H9 (cell line): ENCODE measurements around the gene UBA1. TPM values are rescaled to one million over a fixed set of nuclear protein-coding genes. Genes with fewer than 3 reads are reported as not detected.

Source experiments
- DNase-seq: peaks from one replicate; pipeline ENCODE4 v3.0.0-alpha.2; 2017
- H2AFZ ChIP-seq: one replicate; pipeline ENCODE4 v1.6.1; 2013; ENCODE audit warnings: mild to moderate bottlenecking, low read length, control low read depth, moderate library complexity
- H2AK5ac ChIP-seq: 2 replicates; pipeline ENCODE4 v1.6.1; 2013; ENCODE audit warnings: low read length, control low read depth, mixed read lengths; ENCODE audit not compliant: insufficient read length
- H2BK120ac ChIP-seq: one replicate; pipeline ENCODE4 v1.6.1; 2013; ENCODE audit warnings: low read depth, mild to moderate bottlenecking, low read length, control low read depth, inconsistent platforms; ENCODE audit not compliant: poor library complexity, severe bottlenecking
- H2BK12ac ChIP-seq: 2 replicates; pipeline ENCODE4 v1.6.1; 2013; ENCODE audit warnings: low read length, control low read depth, mixed read lengths, low read depth; ENCODE audit not compliant: insufficient read length
- H2BK15ac ChIP-seq: 2 replicates; pipeline ENCODE4 v1.6.1; 2013; ENCODE audit warnings: low read depth, low read length, control low read depth
- H2BK20ac ChIP-seq: one replicate; pipeline ENCODE4 v1.6.1; 2013; ENCODE audit warnings: low read depth, mild to moderate bottlenecking, low read length, control low read depth, inconsistent platforms; ENCODE audit not compliant: poor library complexity, severe bottlenecking
- H2BK5ac ChIP-seq: 2 replicates; pipeline ENCODE4 v1.6.1; 2013; ENCODE audit warnings: low read length, control low read depth, mixed read lengths; ENCODE audit not compliant: insufficient read length
- H3K14ac ChIP-seq: 2 replicates; pipeline ENCODE4 v1.6.1; 2013; ENCODE audit warnings: low read length, control low read depth; ENCODE audit not compliant: insufficient read depth
- H3K18ac ChIP-seq: 2 replicates; pipeline ENCODE4 v1.6.1; 2013; ENCODE audit warnings: low read depth, mild to moderate bottlenecking, mixed read lengths, low read length, control low read depth; ENCODE audit not compliant: insufficient read length
- H3K23ac ChIP-seq: 2 replicates; pipeline ENCODE4 v1.6.1; 2013; ENCODE audit warnings: low read length, control low read depth, mixed read lengths, low read depth; ENCODE audit not compliant: insufficient read length
- H3K23me2 ChIP-seq: 2 replicates; pipeline ENCODE4 v1.6.1; 2013; ENCODE audit warnings: low read depth, mild to moderate bottlenecking, mixed read lengths, low read length, control low read depth; ENCODE audit not compliant: insufficient read length, poor library complexity, severe bottlenecking
- H3K27ac ChIP-seq: 2 replicates; pipeline ENCODE4 v1.5.1; 2013; ENCODE audit warnings: low read length, control low read depth, mixed read lengths, low read depth; ENCODE audit not compliant: insufficient read length
- H3K27me3 ChIP-seq: 2 replicates; pipeline ENCODE4 v1.6.1; 2013; ENCODE audit warnings: low read length, control low read depth, inconsistent platforms; ENCODE audit not compliant: insufficient read depth
- H3K4ac ChIP-seq: 2 replicates; pipeline ENCODE4 v1.6.1; 2013; ENCODE audit warnings: low read depth, mild to moderate bottlenecking, control low read depth, inconsistent platforms, low read length, moderate library complexity
- H3K4me1 ChIP-seq: 2 replicates; pipeline ENCODE4 v1.6.1; 2013; ENCODE audit warnings: low read length, control low read depth, inconsistent platforms; ENCODE audit not compliant: insufficient read depth
- H3K4me2 ChIP-seq: 2 replicates; pipeline ENCODE4 v1.6.1; 2013; ENCODE audit warnings: low read length, control low read depth, mixed read lengths; ENCODE audit not compliant: insufficient read length, insufficient read depth
- H3K56ac ChIP-seq: 2 replicates; pipeline ENCODE4 v1.6.1; 2013; ENCODE audit warnings: low read depth, mild to moderate bottlenecking, mixed read lengths, low read length, control low read depth; ENCODE audit not compliant: insufficient read length
- H3K79me1 ChIP-seq: 2 replicates; pipeline ENCODE4 v1.6.1; 2013; ENCODE audit warnings: low read depth, mild to moderate bottlenecking, moderate library complexity, low read length, control low read depth, inconsistent platforms; ENCODE audit not compliant: insufficient read depth, poor library complexity, severe bottlenecking
- H3K79me2 ChIP-seq: 2 replicates; pipeline ENCODE4 v1.6.1; 2013; ENCODE audit warnings: low read length, control low read depth, inconsistent platforms; ENCODE audit not compliant: insufficient read depth
- H3K9ac ChIP-seq: 2 replicates; pipeline ENCODE4 v1.6.1; 2013; ENCODE audit warnings: low read length, control low read depth, mixed read lengths; ENCODE audit not compliant: insufficient read length; ENCODE audit errors: extremely low read depth
- H3K9me3 ChIP-seq: one replicate; pipeline ENCODE4 v1.6.1; 2013; ENCODE audit warnings: low read depth, low read length, inconsistent platforms; ENCODE audit not compliant: control insufficient read depth
- H3T11ph ChIP-seq: one replicate; pipeline ENCODE4 v1.6.1; 2013; ENCODE audit warnings: mild to moderate bottlenecking, low read length, control low read depth, inconsistent platforms
- H4K20me1 ChIP-seq: one replicate; pipeline ENCODE4 v1.6.1; 2013; ENCODE audit not compliant: control insufficient read depth, insufficient read length, insufficient read depth
- H4K5ac ChIP-seq: 2 replicates; pipeline ENCODE4 v1.6.1; 2013; ENCODE audit warnings: low read depth, mild to moderate bottlenecking, mixed read lengths, low read length, control low read depth; ENCODE audit not compliant: insufficient read length
- H4K8ac ChIP-seq: replicated peaks from 2 replicates; pipeline ENCODE4 v1.6.1; 2013; ENCODE audit warnings: low read length, control low read depth, mixed read lengths, low read depth; ENCODE audit not compliant: insufficient read length
- H4K91ac ChIP-seq: 2 replicates; pipeline ENCODE4 v1.6.1; 2013; ENCODE audit warnings: low read depth, mild to moderate bottlenecking, moderate library complexity, mixed read lengths, low read length, control low read depth; ENCODE audit not compliant: insufficient read length
- H3K27ac Mint-ChIP-seq, 3 experiments: 2 replicates in 2 of 3; 3 replicates in 1 of 3; pipeline ENCODE4 v1.8.0; 2020 to 2021; ENCODE audit warnings: mixed read lengths in 3 of 3, mild to moderate bottlenecking in 1 of 3, moderate library complexity in 1 of 3
- H3K27me3 Mint-ChIP-seq: 2 replicates; pipeline ENCODE4 v1.8.0; 2021; ENCODE audit warnings: low read depth, mild to moderate bottlenecking, moderate library complexity, mixed read lengths
- H3K36me3 Mint-ChIP-seq, 3 experiments: 2 replicates in 2 of 3; 3 replicates in 1 of 3; pipeline ENCODE4 v1.8.0; 2020 to 2021; ENCODE audit warnings: low read depth in 3 of 3, mixed read lengths in 3 of 3; ENCODE audit not compliant: insufficient read depth in 1 of 3
- H3K4me1 Mint-ChIP-seq, 2 experiments: 2 replicates each; pipeline ENCODE4 v1.8.0; 2020; ENCODE audit warnings: mixed read lengths in 2 of 2
- H3K4me3 Mint-ChIP-seq, 2 experiments: 2 replicates in 1 of 2; 3 replicates in 1 of 2; pipeline ENCODE4 v1.8.0; 2020 to 2021; ENCODE audit warnings: mild to moderate bottlenecking in 2 of 2, mixed read lengths in 2 of 2, moderate library complexity in 1 of 2
- H3K9me3 Mint-ChIP-seq, 2 experiments: 2 replicates in 1 of 2; 3 replicates in 1 of 2; pipeline ENCODE4 v1.8.0; 2020; ENCODE audit warnings: mild to moderate bottlenecking in 2 of 2, mixed read lengths in 2 of 2, moderate library complexity in 1 of 2
- CTCF ChIP-seq: fragments of 200-600 bp; sonication (generic); conservative IDR thresholded peaks from 3 replicates; pipeline ENCODE4 v1.8.0; 2021; ENCODE audit warnings: antibody characterized with exemption, mild to moderate bottlenecking
- WGBS: extraction: QIAGEN DNeasy Blood & Tissue Kit; methylation state at CpG from one replicate; pipeline ENCODE4 v1.1.7; 2013; ENCODE audit warnings: missing lambda C conversion rate, low lambda C conversion rate, mixed read lengths; ENCODE audit not compliant: insufficient read length; ENCODE audit errors: extremely low coverage; 5-methylcytosine and 5-hydroxymethylcytosine counted together
- total RNA-seq: library from RNA; stranded (reverse); gene quantifications from 2 replicates; pipeline ENCODE4 v1.2.1, GENCODE V29; 2021

UBA1 gene
- total RNA-seq, 1 experiment from 2014 or later, result 427 TPM

- H3K79me2 ChIP-seq, result no peaks in the 10 kb centered on the region; the same call in 1 of the 2 replicates
- H3K9me3 Mint-ChIP-seq, result peaks cover 57 to 69% of the 10 kb centered on the region in 2 experiments
Observed at GRCh38 chrX:47158781-47159180, 34.8 kb upstream of the UBA1 start.

More at GRCh38 chrX:47158781-47159180, 34.8 kb upstream of the UBA1 start:
- Histone ChIP-seq H2BK20ac (no peak overlapping the region), H3K4ac (no peak overlapping the region), H3K79me1 (no peaks in the 10 kb centered on the region), H3K4me2 (no peak overlapping the region), H3K18ac (no peak overlapping the region), H3K14ac (no peak overlapping the region), H2BK5ac (no peak overlapping the region), H4K91ac (no peak overlapping the region), H2BK120ac (no peak overlapping the region), H3K27me3 (no peaks in the 10 kb centered on the region), H3T11ph (no peak overlapping the region), H3K23ac (no peak overlapping the region), H3K4me1 (no peaks in the 10 kb centered on the region), H3K23me2 (no peaks in the 10 kb centered on the region), H3K56ac (no peak overlapping the region), H3K9me3 (no peaks in the 10 kb centered on the region), H2BK15ac (no peak overlapping the region), H3K9ac (no peak overlapping the region), H2AK5ac (no peak overlapping the region), H4K5ac (no peak overlapping the region), H4K8ac (no peak overlapping the region), H3K27ac (no peak overlapping the region), H4K20me1 (no peaks in the 10 kb centered on the region), H2AFZ (no peak overlapping the region), H2BK12ac (no peak overlapping the region)
- TF ChIP-seq CTCF, result no peak
- DNase-seq, result no peak
- no peaks in the 10 kb centered on the region for H3K27me3 Mint-ChIP-seq
- H3K4me1 Mint-ChIP-seq, result no peaks in the 10 kb centered on the region
- peaks cover 35 to 51% (median 46%) of the 10 kb centered on the region in 3 experiments for H3K36me3 Mint-ChIP-seq
- H3K4me3 Mint-ChIP-seq, result no peak overlapping the region
- no peak overlapping the region for H3K27ac Mint-ChIP-seq
- WGBS, result no CpG with 5 or more reads among the region's 5 CpGs
